ENCODE results near the gene STAT2. TPM values are rescaled to one million over a fixed set of nuclear protein-coding genes. Genes with fewer than 3 reads are reported as not detected.
A peak's percentile ranks its signal among the peaks of the same experiment; 100 is the strongest.
"Not testable (repeated sequence)": the region's sequence is repeated elsewhere in the genome, so short reads cannot be mapped to it uniquely, and the experiment has no call there.

STAT2 gene
- total and polyA plus RNA-seq, 4 donors = 20.0 to 191 (median 120) TPM

- WGBS, 2 donors = 92 to 95% methylated on average over 8 of the region's 8 CpGs
- H3K27ac ChIP-seq (ENCODE audit: low read depth in 1 of 2, low read length in 2 of 2) = no peak overlapping the region
- no peaks in the 10 kb centered on the region for H3K9me3 ChIP-seq (ENCODE audit: control insufficient read depth, low read length)
- peaks cover 10 to 19% of the 10 kb centered on the region in 2 donors for H3K36me3 ChIP-seq (ENCODE audit: control insufficient read depth in 1 of 2, insufficient read depth in 2 of 2, low read length in 1 of 2)
- no peak for DNase-seq
- no peaks in the 10 kb centered on the region for H3K4me1 ChIP-seq (ENCODE audit: control insufficient read depth in 1 of 2, insufficient read depth in 2 of 2, low read length in 2 of 2)
- no peak for ATAC-seq (ENCODE audit: low FRiP score)
- H3K27me3 ChIP-seq (ENCODE audit: control insufficient read depth in 1 of 2, insufficient read depth in 2 of 2, low read length in 1 of 2) = no peaks in the 10 kb centered on the region
- H3K4me3 ChIP-seq (ENCODE audit: low read length in 2 of 2) = no peak overlapping the region
- intact Hi-C loops (cut with DNase I) = no loop called here
Measured at GRCh38 chr12:56326126-56326525, 33.8 kb downstream of the STAT2 start.

- H3K36me3 ChIP-seq (ENCODE audit: control insufficient read depth in 1 of 2, insufficient read depth in 2 of 2, low read length in 1 of 2) = peaks cover 10 to 21% of the 10 kb centered on the region in 2 donors
- WGBS, 2 donors = 90 to 94% methylated on average over 6 of the region's 6 CpGs
- no peaks in the 10 kb centered on the region for H3K4me1 ChIP-seq (ENCODE audit: control insufficient read depth in 1 of 2, insufficient read depth in 2 of 2, low read length in 2 of 2)
- H3K4me3 ChIP-seq (ENCODE audit: low read length in 2 of 2) = no peak overlapping the region
- intact Hi-C loops (cut with DNase I) = no loop called here
- ATAC-seq (ENCODE audit: low FRiP score) = no peak
- DNase-seq = no peak
- H3K27ac ChIP-seq (ENCODE audit: low read depth in 1 of 2, low read length in 2 of 2) = no peak overlapping the region
- H3K27me3 ChIP-seq (ENCODE audit: control insufficient read depth in 1 of 2, insufficient read depth in 2 of 2, low read length in 1 of 2) = no peaks in the 10 kb centered on the region
- H3K9me3 ChIP-seq (ENCODE audit: control insufficient read depth, low read length) = no peaks in the 10 kb centered on the region
Measured at GRCh38 chr12:56324206-56324605, 35.7 kb downstream of the STAT2 start.

GRCh38 chr12:56321610-56322009 is 38.3 kb downstream of the STAT2 start:
- peaks cover 10 to 16% of the 10 kb centered on the region in 2 donors for H3K36me3 ChIP-seq (ENCODE audit: control insufficient read depth in 1 of 2, insufficient read depth in 2 of 2, low read length in 1 of 2)
- 90 to 95% methylated on average over 8 of the region's 8 CpGs for WGBS, 2 donors
- intact Hi-C loops (cut with DNase I); ATAC-seq (ENCODE audit: low FRiP score); H3K27me3 ChIP-seq (ENCODE audit: control insufficient read depth in 1 of 2, insufficient read depth in 2 of 2, low read length in 1 of 2); H3K9me3 ChIP-seq (ENCODE audit: control insufficient read depth, low read length); DNase-seq; H3K27ac ChIP-seq (ENCODE audit: low read depth in 1 of 2, low read length in 2 of 2); H3K4me1 ChIP-seq (ENCODE audit: control insufficient read depth in 1 of 2, insufficient read depth in 2 of 2, low read length in 2 of 2); H3K4me3 ChIP-seq (ENCODE audit: low read length in 2 of 2): not testable (repeated sequence)

GRCh38 chr12:56321027-56321426 is 38.9 kb downstream of the STAT2 start:
- no peak overlapping the region for H3K27ac ChIP-seq (ENCODE audit: low read depth in 1 of 2, low read length in 2 of 2)
- 76 to 82% methylated on average over 2 of the region's 2 CpGs for WGBS, 2 donors
- no peaks in the 10 kb centered on the region for H3K9me3 ChIP-seq (ENCODE audit: control insufficient read depth, low read length)
- intact Hi-C loops (cut with DNase I) = no loop called here
- H3K27me3 ChIP-seq (ENCODE audit: control insufficient read depth in 1 of 2, insufficient read depth in 2 of 2, low read length in 1 of 2) = no peaks in the 10 kb centered on the region
- no peak overlapping the region for H3K4me3 ChIP-seq (ENCODE audit: low read length in 2 of 2)
- no peaks in the 10 kb centered on the region for H3K4me1 ChIP-seq (ENCODE audit: control insufficient read depth in 1 of 2, insufficient read depth in 2 of 2, low read length in 2 of 2)
- DNase-seq (no peak), ATAC-seq (ENCODE audit: low FRiP score) (no peak)
- H3K36me3 ChIP-seq (ENCODE audit: control insufficient read depth in 1 of 2, insufficient read depth in 2 of 2, low read length in 1 of 2) = peaks cover 10 to 14% of the 10 kb centered on the region in 2 donors

- Histone ChIP-seq H3K27ac (ENCODE audit: low read depth in 1 of 2, low read length in 2 of 2) (no peak overlapping the region), H3K36me3 (ENCODE audit: control insufficient read depth in 1 of 2, insufficient read depth in 2 of 2, low read length in 1 of 2) (peaks cover 2 to 4% of the 10 kb centered on the region in 2 donors), H3K4me3 (ENCODE audit: low read length in 2 of 2) (no peak overlapping the region), H3K9me3 (ENCODE audit: control insufficient read depth, low read length) (no peaks in the 10 kb centered on the region), H3K4me1 (ENCODE audit: control insufficient read depth in 1 of 2, insufficient read depth in 2 of 2, low read length in 2 of 2) (no peaks in the 10 kb centered on the region), H3K27me3 (ENCODE audit: control insufficient read depth in 1 of 2, insufficient read depth in 2 of 2, low read length in 1 of 2) (no peaks in the 10 kb centered on the region)
- WGBS, 2 donors = 91 to 96% methylated on average over 3 of the region's 3 CpGs
- DNase-seq = no peak
- no peak for ATAC-seq (ENCODE audit: low FRiP score)
- intact Hi-C loops (cut with DNase I) = loop anchor here in 1 of 2 donors (10.0 kb wide), 1 partner anchor 147 kb away; the partner anchor contains the start of gene SPRYD4
Measured at GRCh38 chr12:56317675-56318074, 42.2 kb downstream of the STAT2 start.

- Histone ChIP-seq H3K4me3 (ENCODE audit: low read length in 2 of 2) (peak within 1 kb of the TSS; percentile 53 to 63), H3K27ac (ENCODE audit: low read depth in 1 of 2, low read length in 2 of 2) (peak within 1 kb of the TSS in 1 of 2 donors; percentile 30), H3K27me3 (ENCODE audit: control insufficient read depth in 1 of 2, insufficient read depth in 2 of 2, low read length in 1 of 2) (no peaks in the 10 kb centered on the region), H3K9me3 (ENCODE audit: control insufficient read depth, low read length) (no peaks in the 10 kb centered on the region), H3K36me3 (ENCODE audit: control insufficient read depth in 1 of 2, insufficient read depth in 2 of 2, low read length in 1 of 2) (peaks cover 0 to 2% of the 10 kb centered on the region in 2 donors), H3K4me1 (ENCODE audit: control insufficient read depth in 1 of 2, insufficient read depth in 2 of 2, low read length in 2 of 2) (no peaks in the 10 kb centered on the region)
- intact Hi-C loops (cut with DNase I) = loop anchor here in 1 of 2 donors (2.0 to 10.0 kb wide), 2 partner anchors 15 to 149 kb away; partner anchors contain the start of genes CS and SPRYD4
- peak; percentile 97 for ATAC-seq (ENCODE audit: low FRiP score)
- DNase-seq = peak; percentile 98
- WGBS, 2 donors = 0 to 1% methylated on average over 62 of the region's 62 CpGs
Measured at GRCh38 chr12:56315622-56316473, 44.1 kb downstream of the STAT2 start, which contains the start of gene CNPY2. Gene CNPY2 (minus strand): TSS chr12:56315988. CDS start chr12:56315217, 771 bp downstream.

GRCh38 chr12:56315249-56315621 is 44.7 kb downstream of the STAT2 start:
- WGBS, 2 donors = 1% methylated on average over 11 of the region's 11 CpGs
- H3K9me3 ChIP-seq (ENCODE audit: control insufficient read depth, low read length) = no peaks in the 10 kb centered on the region
- ATAC-seq (ENCODE audit: low FRiP score) = no peak
- H3K27ac ChIP-seq (ENCODE audit: low read depth in 1 of 2, low read length in 2 of 2) = peak overlapping the region in 1 of 2 donors; percentile 30
- H3K27me3 ChIP-seq (ENCODE audit: control insufficient read depth in 1 of 2, insufficient read depth in 2 of 2, low read length in 1 of 2) = no peaks in the 10 kb centered on the region
- intact Hi-C loops (cut with DNase I) = loop anchor here in 1 of 2 donors (2.0 to 10.0 kb wide), 2 partner anchors 14 to 150 kb away; partner anchors contain the start of genes CS and SPRYD4
- no peaks in the 10 kb centered on the region for H3K4me1 ChIP-seq (ENCODE audit: control insufficient read depth in 1 of 2, insufficient read depth in 2 of 2, low read length in 2 of 2)
- peaks cover 0 to 2% of the 10 kb centered on the region in 2 donors for H3K36me3 ChIP-seq (ENCODE audit: control insufficient read depth in 1 of 2, insufficient read depth in 2 of 2, low read length in 1 of 2)
- peak overlapping the region; percentile 53 to 63 for H3K4me3 ChIP-seq (ENCODE audit: low read length in 2 of 2)
- no peak for DNase-seq

GRCh38 chr12:56311003-56311402 is 48.9 kb downstream of the STAT2 start:
- Histone ChIP-seq H3K4me1 (ENCODE audit: control insufficient read depth in 1 of 2, insufficient read depth in 2 of 2, low read length in 2 of 2) (no peaks in the 10 kb centered on the region), H3K4me3 (ENCODE audit: low read length in 2 of 2) (no peak overlapping the region), H3K36me3 (ENCODE audit: control insufficient read depth in 1 of 2, insufficient read depth in 2 of 2, low read length in 1 of 2) (peaks cover 2 to 4% of the 10 kb centered on the region in 2 donors), H3K27me3 (ENCODE audit: control insufficient read depth in 1 of 2, insufficient read depth in 2 of 2, low read length in 1 of 2) (no peaks in the 10 kb centered on the region), H3K27ac (ENCODE audit: low read depth in 1 of 2, low read length in 2 of 2) (no peak overlapping the region), H3K9me3 (ENCODE audit: control insufficient read depth, low read length) (no peaks in the 10 kb centered on the region)
- DNase-seq (no peak), ATAC-seq (ENCODE audit: low FRiP score) (no peak)
- intact Hi-C loops (cut with DNase I) = loop anchor here in 1 of 2 donors (10.0 kb wide), 1 partner anchor 154 kb away; the partner anchor contains the start of gene SPRYD4
- WGBS, 2 donors = 91 to 92% methylated on average over 12 of the region's 12 CpGs
